ENCODE data around the gene M1AP.
A peak's percentile ranks its signal among the peaks of the same experiment; 100 is the strongest.
"Not testable (repeated sequence)": the region's sequence is repeated elsewhere in the genome, so short reads cannot be mapped to it uniquely, and the experiment has no call there.

Gene M1AP

GRCh38 chr2:74564222-74564621 lies 83.9 kb downstream of the M1AP start:
- no peak for DNase-seq (ENCODE audit: low read depth in 3 of 3)

DNA sequence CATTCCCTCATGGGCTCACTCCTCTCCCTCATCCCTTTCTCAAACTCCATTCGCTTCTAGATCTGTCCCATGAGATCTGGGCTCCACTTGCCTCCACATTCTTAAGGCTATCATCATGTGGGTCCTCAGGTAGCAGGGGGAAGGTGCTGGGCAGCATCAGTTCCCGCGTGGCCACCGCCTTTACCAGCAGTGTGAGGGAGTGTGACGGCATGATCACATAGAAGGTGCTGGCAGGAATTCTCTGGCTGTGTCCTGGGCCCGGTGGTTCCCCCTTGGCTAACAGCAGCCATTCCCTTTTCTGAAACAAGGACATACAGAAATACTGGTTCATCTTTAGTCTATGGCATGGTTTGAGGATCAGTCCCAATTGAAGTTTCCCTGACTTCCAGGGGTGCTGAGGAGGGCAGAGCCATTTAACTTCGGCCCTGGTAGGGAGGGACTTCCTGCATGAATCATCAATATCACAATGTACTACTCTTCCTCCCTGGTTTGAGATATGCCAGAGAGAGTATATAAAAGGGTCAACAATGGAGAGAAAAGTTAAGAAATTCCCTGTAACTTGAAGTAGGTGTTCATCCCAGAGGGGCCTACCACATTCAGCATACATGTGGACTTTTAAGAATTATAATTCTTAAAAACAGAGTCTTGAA lies 85.9 kb downstream of the M1AP start:
- no peak for DNase-seq (ENCODE audit: low read depth in 3 of 3)

- not testable (repeated sequence) for DNase-seq (ENCODE audit: low read depth in 3 of 3)
These were observed 87.1 kb downstream of the M1AP start for GRCh38 chr2:74561022-74561421.

- DNase-seq (ENCODE audit: low read depth in 3 of 3), result no peak
These were observed 87.5 kb downstream of the M1AP start for GRCh38 chr2:74560591-74560990.

DNA sequence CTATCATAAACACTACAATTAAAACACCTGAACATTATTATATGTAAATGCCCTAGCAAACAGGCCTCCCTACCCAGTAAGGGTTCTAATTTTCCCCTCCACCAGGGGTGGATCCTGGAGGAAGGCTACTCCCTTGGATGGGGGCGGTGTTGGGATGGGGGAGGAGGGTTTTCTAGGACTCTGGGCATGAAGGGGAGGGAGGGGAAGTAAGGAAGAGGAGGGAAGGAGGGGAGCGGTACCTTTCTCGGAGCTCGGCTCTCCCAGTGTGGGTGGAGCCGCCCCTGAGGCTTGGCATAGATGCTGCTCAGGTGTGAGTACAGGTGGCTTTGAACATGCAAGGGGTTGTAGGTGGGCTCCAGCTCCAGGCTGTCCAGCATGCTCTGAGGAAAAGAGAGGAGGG lies 88.2 kb downstream of the M1AP start:
- no peak for DNase-seq (ENCODE audit: low read depth in 3 of 3)

DNA sequence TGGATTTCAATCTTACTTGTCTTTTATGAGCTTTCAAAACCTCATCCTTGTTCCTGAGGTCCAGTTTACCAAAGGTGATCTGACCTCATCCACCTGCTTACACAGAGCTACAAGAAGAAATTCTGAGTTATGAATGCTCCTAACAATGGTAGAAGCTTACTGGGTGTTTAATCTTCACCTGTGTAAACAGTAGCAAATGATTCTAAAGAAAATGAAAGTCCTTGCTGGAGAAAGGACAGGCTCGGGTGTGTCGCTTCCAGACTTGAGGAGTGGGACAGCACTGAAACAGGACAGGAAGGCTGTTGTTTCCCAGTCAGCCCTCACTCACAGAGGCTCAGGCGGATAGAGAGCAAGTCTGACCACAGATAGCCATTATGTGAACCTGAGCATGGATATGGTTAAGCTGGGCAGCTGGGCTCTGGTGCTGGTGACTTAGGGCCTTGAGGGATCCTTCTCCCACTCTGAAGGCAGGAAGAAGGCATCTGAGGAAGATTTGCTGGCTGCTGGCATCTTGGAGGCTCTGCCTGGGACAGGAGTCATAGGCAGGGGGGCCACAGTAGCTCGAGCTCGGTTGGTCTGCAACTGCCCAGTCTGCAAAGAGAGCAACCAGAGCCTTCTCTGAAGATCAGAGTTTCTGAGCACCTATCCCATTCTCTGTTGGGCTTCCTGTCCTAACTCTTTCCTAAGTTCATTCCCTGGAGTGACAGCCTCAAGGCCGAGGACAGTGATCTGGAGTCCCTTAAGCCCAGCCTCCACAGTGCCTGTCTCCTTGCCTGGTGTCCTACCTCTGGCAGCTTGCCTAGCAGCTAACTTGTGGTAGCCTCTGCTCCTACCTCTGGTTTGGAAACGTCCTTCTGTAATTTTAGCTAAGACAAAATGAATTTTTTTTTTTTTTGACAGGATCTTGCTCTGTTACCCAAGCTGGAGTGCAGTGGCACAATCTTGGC lies 89.6 kb downstream of the M1AP start:
- no peak for DNase-seq (ENCODE audit: low read depth in 3 of 3)

- no peak for DNase-seq (ENCODE audit: low read depth in 3 of 3)
These were observed 91.2 kb downstream of the M1AP start for GRCh38 chr2:74556831-74557370.

- DNase-seq (ENCODE audit: low read depth in 3 of 3), result no peak
These were observed 92.0 kb downstream of the M1AP start for GRCh38 chr2:74556159-74556558.

DNA sequence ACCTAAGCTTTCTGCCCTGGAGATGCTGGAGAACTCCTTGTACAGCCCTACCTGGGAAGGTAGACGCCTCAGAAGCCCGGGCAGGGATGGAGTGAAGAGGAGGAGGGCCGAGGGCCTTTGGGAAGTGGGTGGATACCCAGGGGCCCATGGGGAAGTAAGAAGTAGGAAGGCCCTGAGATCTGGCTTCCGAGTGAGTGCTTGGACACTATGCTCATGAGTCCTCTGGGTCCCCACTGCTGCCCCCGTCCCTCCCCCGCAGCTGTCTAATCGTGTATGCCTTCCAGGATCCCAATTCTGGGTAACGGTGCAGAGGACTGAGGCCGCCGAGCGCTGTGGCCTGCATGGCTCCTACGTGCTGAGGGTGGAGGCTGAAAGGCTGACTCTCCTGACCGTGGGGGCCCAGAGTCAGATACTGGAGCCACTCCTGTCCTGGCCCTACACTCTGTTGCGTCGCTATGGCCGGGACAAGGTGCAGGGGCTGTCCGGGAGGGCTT lies 92.5 kb downstream of the M1AP start:
- no peak for DNase-seq (ENCODE audit: low read depth in 3 of 3)

DNA sequence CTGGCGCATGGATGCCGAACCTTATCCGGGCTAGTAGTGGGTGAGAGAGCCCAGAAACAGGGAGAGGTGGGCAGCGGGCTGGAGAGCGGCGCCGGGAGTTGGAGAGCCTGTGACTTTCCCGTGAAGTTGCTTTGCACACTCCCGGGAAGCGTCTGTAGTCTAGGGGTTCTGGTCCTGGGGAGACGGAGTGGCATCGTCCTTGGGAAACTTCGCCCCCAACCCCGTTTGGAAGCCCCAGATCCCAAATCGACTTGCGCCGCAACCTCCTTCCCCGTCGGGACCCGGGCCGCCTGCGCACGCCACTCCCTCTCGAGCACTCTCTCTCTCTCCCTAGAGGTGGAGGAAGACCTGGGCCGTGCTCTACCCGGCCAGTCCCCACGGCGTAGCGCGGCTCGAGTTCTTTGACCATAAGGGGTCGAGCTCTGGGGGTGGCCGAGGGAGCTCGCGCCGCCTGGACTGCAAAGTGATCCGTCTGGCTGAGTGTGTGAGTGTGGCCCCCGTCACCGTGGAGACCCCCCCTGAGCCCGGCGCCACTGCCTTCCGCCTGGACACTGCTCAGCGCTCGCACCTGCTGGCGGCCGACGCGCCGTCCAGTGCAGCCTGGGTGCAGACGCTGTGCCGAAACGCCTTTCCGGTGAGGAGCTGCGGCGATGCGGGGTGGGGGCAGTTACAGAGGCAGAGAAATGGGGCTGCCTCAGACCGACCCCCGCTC lies 93.2 kb downstream of the M1AP start:
- peak in 1 of 3 experiments; percentile 39 for DNase-seq (ENCODE audit: low read depth in 3 of 3)

GRCh38 chr2:74553892-74554819 lies 94.0 kb downstream of the M1AP start, which contains the start of the genes DOK1 and LOXL3:
TSS of gene DOK1 (plus strand) at chr2:74554720. CDS start at chr2:74554755, 35 bp downstream.
TSS of gene LOXL3 (minus strand) at chr2:74553942. CDS start at chr2:74552634, 1,308 bp downstream.
- DNase-seq (ENCODE audit: low read depth in 3 of 3), result peak; percentile 67 to 83 (median 74)

DNA sequence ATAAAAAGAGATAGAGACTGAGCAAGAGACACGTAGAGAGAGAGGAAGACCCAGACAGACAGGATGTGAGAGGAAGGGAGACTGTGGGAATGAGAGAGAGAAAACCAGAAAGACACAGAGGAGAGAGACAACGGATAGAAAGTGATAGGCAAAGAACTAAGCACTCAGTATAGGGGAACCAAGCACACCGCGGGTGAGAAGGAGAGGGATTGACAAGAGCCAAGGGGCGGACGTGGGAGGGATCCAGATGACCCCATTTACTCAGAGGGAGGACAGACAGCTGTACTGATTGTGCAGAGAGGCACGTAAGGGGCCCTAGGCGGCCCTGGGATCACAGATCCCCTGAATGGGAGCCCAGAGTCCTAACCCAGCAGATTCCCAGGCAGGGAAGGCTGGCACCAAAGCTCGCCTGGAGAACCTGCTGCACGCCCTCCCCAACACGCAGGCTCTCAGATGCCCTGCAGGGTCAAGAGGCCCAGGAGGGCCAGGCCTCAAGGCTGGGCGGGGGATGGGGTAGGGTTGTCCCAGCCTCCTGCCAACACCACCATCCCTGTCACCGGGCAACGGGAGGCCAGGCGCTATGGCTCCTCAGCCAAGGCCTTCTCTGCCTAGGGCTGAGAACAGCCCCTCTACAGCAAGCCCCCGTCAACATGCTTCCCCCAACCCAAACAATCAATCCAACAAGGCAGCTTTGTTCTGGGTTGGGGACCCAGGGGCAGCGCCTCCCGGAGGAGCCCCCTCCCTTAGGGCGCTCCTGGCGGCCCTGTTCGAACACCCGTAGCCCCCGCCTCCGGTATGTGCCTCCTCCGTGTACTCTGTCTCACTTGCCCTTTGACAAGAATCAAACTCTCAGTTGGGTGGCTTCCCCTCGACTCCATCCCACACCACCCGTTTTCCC lies 95.0 kb downstream of the M1AP start:
- no peak for DNase-seq (ENCODE audit: low read depth in 3 of 3)

DNA sequence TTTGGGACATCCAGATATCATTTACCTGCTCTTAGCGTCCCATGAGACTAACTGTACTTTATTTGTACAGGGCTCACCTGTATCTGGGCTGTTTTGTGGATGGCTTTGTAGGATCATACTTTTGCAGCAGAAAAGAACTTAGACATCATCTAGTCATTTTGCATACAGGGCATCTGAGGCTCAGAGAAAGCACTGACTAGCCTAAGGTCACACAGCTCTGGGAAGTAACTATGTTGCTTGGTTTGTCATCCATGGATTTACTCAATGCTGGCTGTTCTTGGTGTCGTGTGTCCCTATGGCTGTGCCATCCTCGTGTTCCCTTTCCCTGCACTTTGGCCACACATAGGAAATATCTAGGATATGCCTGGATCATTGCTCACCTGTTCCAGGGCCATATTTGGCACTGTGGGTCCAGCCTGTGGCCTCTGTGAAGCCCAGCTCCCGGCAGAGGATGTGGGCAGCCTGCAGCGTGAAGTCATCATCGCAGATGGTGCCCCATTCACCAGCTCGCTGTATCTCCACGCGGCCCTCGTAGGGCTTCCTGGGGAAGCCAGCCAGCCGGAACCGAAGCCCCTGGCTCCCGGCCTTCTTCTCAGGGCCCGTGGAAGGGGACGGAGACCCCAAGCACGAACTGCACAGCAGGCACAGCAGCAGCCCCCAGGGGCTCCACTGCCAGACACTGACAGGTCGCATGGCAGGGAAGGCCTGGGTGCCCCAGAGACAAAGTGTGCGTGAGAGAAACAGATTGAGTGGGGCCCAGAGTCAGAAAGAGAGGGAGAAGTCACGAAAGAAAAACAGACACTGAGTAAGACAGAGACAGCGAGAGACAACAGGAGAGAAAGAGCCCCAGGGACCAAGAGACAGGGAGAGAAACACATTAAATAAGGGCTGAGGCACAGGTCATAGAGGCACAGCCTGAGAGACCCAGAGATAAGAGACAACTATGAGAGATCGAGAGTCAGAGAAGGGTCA lies 95.9 kb downstream of the M1AP start:
- DNase-seq (ENCODE audit: low read depth in 3 of 3), result no peak

DNA sequence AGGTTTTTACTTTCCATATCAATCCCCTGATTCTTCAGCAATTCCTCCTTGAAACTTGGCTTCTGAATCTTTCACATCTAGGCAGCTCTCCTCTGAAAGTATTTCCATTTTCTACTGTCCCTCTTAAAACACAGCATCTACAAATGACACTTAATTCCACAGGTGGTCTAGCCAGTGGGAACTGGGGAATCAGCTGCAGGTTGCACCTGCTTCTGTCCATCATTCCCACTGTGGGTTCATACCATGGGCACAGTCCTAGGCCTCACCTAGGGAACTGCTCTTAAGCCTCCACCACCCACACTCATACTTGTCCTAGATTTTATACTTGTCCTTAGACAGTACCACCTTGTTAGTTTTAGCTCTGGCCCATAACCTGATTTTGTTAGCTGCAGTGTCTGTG lies 96.6 kb downstream of the M1AP start:
- DNase-seq (ENCODE audit: low read depth in 3 of 3), result no peak

- DNase-seq (ENCODE audit: low read depth in 3 of 3), result no peak
These were observed 97.9 kb downstream of the M1AP start for GRCh38 chr2:74550231-74550630.

- no peak for DNase-seq (ENCODE audit: low read depth in 3 of 3)
These were observed 99.0 kb downstream of the M1AP start for GRCh38 chr2:74548900-74549826.

DNA sequence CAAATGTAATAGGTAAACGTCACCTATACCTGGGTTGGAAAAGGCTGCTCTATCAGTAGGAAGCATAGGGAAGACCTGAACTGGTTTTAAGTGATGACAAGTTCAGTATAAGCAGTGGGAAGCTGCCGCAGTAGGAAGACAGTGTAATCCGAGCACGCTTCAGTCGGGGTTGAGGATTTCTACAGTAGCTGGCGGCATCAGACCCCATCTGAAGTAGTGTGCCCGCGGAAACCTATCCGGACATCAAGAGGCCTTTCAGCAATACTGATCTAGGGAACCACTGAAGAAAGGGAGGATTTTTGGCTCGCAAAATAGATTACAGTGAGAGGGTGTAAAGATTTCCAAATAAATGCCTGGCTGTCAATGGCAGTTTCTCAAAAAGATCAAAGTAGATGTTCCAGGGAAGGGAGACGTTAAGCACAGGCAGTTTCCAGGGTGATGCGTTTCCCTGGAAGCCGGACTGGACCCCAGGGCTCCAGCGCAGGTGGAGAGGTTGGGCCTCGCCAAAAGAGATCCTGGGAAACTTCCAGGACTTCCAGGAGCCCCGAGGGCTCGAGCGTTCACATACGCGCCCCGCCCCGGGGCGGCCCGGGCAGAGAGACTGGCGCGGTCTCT lies 99.7 kb downstream of the M1AP start:
- no peak for DNase-seq (ENCODE audit: low read depth in 3 of 3)

Data from stimulated activated CD4-positive, alpha-beta T cell treated with anti-CD3 and anti-CD28 coated beads, TNF-alpha, amount 100 ng/mL, for 4 hours (primary cell).